Femur (tissue), 1 donor: ENCODE data around the gene ATMIN.

Experiments used
- DNase-seq: peaks from one replicate; pipeline ENCODE4 v3.0.0-alpha.2; 2017

The ATMIN gene

DNA sequence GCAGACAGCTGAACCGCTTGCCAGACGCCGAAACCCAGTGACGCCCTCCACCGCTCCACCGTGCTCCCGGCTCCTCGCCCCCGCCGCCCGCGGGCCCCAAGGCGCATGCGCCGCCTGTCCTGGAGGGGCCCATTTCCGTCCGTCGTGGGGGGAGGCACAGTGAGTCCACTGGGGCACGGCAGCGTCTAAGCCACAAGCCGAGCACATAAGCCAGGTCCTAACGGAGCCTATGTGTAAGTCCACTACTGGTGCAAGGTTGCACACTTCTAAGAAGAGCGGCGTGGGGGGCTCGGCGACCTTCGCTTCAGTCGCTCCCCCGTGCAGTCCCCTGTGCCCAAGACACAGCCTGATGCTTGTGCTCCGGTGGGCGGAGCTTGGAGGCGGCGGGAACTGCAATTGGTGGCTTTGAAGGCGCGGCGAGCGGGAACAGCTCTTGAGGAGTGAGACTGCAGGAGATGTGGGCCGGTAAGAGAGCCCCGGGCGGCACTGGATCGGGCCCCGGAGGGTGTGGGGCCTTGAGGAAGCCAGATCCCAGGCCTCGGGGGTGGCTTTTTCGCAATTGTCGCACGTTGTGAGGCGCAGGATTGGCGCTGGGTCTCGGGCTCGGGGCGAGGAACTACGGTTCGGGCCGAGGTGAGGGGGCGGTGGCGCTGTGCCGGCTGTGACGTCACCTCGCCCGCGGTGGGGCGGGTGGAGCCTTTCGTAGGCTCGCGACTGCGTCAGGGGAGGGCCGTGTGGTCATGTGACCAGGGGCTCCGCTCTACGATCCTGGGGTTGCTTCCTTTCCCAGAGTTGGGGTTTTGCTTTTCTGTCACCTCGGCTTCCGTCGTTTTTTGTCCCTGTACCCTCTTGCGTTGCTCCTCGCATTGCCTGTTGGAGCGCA lies 28.6 kb upstream of the ATMIN start, which contains the start of the genes CENPN and CMC2:
Gene CENPN (plus strand): TSS at position 402 of the 883 bp plus-strand sequence. CDS start 4,726 bp downstream, outside the sequence.
Gene CMC2 (minus strand): TSS at position 73 of the 883 bp plus-strand sequence. CDS start 9,491 bp downstream, outside the sequence.
- peak; percentile 99 for DNase-seq

- no peak for DNase-seq
Measured at GRCh38 chr16:81008505-81008789, 27.2 kb upstream of the ATMIN start.

- DNase-seq = no peak
Measured at GRCh38 chr16:81012974-81013373, 22.7 kb upstream of the ATMIN start.

GRCh38 chr16:81014672-81015071 lies 21.0 kb upstream of the ATMIN start:
- no peak for DNase-seq

- no peak for DNase-seq
Measured at GRCh38 chr16:81018496-81018895, 17.1 kb upstream of the ATMIN start.

GRCh38 chr16:81026429-81026828 lies 9.2 kb upstream of the ATMIN start:
- no peak for DNase-seq

GRCh38 chr16:81029930-81030604 lies 5.6 kb upstream of the ATMIN start:
- no peak for DNase-seq

DNA sequence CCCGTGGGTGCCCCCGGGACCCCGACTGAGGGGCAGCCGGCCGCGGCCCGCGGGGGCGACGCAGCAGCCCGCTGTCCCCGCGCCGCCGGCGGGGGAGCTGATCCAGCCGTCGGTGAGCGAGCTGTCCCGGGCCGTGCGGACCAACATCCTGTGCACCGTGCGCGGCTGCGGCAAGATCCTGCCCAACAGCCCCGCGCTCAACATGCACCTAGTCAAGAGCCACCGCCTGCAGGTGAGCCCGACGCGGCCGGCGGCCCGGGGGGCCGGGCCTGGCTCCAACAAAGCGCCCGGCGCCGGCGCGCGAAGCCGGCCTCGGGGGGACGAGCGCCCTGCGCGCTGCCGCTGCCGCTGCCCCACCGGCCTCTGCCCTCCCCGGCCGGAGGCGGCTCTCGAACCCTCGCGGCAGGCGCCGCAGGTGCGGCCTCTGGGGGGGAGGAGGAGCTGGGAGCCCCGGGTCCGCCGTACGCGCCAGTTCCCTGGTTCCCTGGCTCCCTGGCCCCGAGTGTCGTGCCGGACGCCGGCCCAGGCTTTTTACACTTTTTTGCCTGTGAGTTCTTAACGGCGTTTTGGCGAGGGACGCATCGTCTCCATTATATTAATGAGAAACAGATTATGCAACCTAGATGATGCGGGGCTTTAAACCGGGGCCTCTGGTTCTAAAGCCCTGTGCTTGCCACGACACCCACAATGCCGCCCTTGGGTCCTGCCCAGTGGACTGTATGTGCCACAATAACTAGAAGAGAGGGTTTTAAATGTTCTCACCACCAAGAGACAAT lies 521 bp downstream of the ATMIN start:
- peak; percentile 41 for DNase-seq

GRCh38 chr16:81036751-81037350 lies 1.2 kb downstream of the ATMIN start:
- DNase-seq = no peak

DNA sequence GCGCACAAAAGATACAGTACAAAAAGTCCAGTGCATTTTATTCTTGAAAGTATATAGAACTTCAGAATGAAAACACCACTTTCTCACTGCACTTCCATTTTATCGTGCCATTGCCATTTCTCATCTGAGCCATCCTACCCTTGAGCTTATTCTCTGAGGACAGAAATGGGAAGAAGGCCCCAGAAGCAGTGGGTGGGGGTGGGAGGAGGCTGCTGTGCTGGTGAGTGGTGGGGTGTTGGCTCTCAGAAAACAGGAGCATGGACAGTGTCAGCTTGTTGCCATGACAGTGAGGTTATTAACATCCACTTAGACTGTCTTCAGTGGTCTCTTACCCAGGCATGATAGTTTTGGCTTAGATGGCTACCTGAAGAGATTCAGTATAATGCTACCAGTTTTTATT lies 4.5 kb downstream of the ATMIN start:
- DNase-seq = no peak

DNA sequence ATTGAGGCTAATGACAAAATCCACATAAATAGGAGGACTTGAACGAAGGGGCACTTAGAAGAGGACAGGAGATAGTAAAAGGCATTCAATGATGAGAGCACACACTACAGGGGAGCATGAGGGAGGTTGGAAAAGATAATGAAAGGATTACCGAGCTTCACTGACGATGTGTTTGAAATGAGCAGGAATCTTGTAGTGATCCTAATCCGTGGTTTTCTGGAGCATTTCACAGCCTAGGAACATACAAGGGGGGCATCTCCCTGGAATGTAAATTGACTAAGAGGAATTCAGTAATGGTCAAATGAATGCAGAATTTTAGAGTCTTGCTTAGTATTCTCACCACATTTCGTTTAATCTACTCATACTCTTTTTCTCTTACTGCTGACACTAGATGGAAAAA lies 5.2 kb downstream of the ATMIN start:
- no peak for DNase-seq

- no peak for DNase-seq
Measured at GRCh38 chr16:81041696-81042095, 6.1 kb downstream of the ATMIN start.

GRCh38 chr16:81042821-81043220 lies 7.2 kb downstream of the ATMIN start:
- DNase-seq = no peak

DNA sequence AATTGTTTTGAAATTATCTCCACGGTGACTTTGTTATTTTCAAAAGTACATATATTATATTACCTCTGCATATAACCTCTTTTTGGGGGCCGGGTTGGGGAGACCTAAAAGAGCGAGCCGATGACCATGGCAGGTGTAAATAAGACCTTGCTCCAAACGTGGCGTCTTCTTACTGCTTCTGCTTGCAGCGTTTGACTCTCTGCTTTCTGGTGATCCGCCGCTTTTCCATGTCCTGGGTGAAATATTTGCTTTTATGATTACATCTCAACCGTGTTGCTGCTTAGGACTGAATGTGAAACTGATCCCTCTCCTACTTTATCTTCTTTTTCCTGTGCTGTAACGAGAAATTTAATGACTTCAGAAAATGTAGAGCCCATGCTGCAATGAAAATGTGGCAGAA lies 18.1 kb downstream of the ATMIN start:
- no peak for DNase-seq

GRCh38 chr16:81060576-81061306 lies 25.1 kb downstream of the ATMIN start:
- no peak for DNase-seq

DNA sequence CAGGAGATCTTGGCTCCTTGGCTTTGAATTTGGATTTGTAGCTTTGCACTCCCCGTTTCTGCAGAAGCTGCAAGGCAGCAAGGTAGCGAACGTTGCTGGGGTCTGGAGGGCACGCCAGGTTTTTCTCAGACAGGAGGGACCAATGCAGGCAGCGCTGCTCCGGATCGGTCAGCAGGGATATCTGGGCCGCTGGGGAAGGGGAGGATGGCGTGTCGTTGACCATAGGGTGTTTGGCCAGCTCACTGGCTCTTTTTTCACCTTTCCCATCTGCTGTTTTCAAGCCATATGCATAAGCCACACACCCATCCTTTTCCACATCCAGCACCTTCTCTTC lies 25.6 kb downstream of the ATMIN start:
- DNase-seq = no peak

DNA sequence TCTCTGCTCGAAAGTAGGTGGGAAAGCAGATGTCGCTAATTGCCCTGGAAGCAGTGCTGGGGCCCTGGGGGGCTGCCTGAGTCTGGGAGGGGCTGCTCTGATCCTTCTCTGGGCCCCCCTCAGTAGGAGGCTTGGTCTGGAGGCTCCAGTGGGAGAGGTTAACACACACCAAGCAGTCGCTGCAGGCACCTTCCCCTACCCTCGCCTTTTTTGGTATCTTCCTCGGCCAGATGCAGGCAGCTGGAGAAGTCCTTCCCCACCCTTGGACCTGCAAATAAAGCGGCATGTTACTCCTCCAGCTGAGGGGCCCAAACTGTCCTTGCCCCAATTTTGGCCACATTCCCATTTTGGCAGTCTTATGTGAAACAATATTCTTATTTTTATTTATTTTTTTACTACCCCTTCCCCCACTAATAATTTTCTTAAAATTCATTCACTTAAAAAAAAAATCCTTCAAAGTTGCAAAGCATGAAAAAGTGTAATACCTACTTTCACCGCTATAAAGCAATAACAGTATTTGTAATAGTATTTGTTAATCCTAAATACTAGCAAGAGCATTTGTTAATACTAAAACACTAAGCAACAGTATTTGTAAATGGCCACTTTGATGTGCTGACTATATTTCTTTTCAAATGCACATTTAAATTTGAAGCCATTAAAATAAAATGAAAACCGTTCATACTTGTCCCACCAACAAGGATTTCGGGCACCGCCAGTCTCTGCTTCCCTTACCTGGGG lies 26.4 kb downstream of the ATMIN start:
- no peak for DNase-seq

DNA sequence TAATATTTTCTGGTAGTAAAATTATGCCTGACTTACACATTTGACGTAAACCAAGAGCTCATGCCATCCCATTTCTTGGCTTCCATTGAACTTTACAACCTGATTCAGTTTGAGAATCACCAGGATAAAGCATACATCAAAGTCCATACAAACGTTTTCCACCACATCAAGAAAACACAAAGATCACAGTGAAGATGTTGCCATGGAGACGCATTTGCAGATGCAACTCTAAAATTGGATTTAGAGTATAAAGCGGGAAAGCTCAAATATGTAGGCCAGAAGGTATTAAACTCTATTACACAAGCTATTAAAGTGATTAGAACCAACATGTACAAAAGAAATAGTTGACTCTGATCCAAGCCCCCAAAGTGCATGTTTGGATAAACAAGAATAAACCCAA lies 31.0 kb downstream of the ATMIN start:
- DNase-seq = no peak

DNA sequence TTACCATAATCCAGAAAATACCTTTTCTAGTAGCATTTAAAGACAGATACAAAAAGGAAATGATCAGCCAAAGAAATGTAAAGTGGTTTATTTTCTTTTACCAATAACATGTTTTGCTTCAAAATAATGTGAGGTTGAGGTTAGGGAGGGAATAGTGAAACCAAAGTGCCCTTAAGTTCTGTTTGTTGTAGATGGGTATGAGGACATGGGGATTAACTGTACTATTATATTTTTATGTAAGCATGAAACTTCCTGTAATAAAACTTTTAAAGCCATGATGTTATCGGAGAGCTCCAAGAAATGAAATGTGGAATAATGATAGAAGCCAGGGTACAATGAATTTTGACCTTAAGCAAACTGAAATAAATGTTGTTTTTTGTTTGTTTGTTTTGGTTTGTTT lies 31.5 kb downstream of the ATMIN start:
- DNase-seq = no peak

GRCh38 chr16:81069063-81069462 lies 33.4 kb downstream of the ATMIN start:
- DNase-seq = no peak

DNA sequence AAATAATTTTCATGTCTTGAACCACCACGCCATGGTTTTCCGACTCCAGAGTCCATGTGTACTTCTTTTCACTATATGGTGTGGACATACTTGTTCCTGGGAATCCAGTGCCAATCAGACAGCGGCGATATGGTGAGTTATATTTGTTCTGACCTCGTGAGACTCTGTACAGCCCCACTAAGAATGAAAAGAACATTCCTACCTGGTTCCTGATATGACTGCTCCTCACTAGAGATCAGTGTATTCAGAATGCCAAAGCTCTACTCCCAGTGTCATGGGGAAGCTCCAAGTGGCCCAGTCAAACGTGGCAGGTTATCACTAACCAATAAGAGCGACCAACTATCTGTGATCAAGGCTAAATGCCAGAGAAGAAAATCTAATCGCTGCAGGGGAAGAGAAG lies 35.3 kb downstream of the ATMIN start:
- DNase-seq = no peak

GRCh38 chr16:81071805-81072204 lies 36.2 kb downstream of the ATMIN start:
- no peak for DNase-seq
